H9 (cell line): ENCODE measurements around the gene PPP1R27. TPM values are rescaled to one million over a fixed set of nuclear protein-coding genes. Genes with fewer than 3 reads are reported as not detected.

Experiments used
- DNase-seq: peaks from one replicate; pipeline ENCODE4 v3.0.0-alpha.2; 2017
- H2AFZ ChIP-seq: one replicate; pipeline ENCODE4 v1.6.1; 2013; ENCODE audit warnings: mild to moderate bottlenecking, low read length, control low read depth, moderate library complexity
- H2AK5ac ChIP-seq: 2 replicates; pipeline ENCODE4 v1.6.1; 2013; ENCODE audit warnings: low read length, control low read depth, mixed read lengths; ENCODE audit not compliant: insufficient read length
- H2BK120ac ChIP-seq: one replicate; pipeline ENCODE4 v1.6.1; 2013; ENCODE audit warnings: low read depth, mild to moderate bottlenecking, low read length, control low read depth, inconsistent platforms; ENCODE audit not compliant: poor library complexity, severe bottlenecking
- H2BK12ac ChIP-seq: 2 replicates; pipeline ENCODE4 v1.6.1; 2013; ENCODE audit warnings: low read length, control low read depth, mixed read lengths, low read depth; ENCODE audit not compliant: insufficient read length
- H2BK15ac ChIP-seq: 2 replicates; pipeline ENCODE4 v1.6.1; 2013; ENCODE audit warnings: low read depth, low read length, control low read depth
- H2BK20ac ChIP-seq: one replicate; pipeline ENCODE4 v1.6.1; 2013; ENCODE audit warnings: low read depth, mild to moderate bottlenecking, low read length, control low read depth, inconsistent platforms; ENCODE audit not compliant: poor library complexity, severe bottlenecking
- H2BK5ac ChIP-seq: 2 replicates; pipeline ENCODE4 v1.6.1; 2013; ENCODE audit warnings: low read length, control low read depth, mixed read lengths; ENCODE audit not compliant: insufficient read length
- H3K14ac ChIP-seq: 2 replicates; pipeline ENCODE4 v1.6.1; 2013; ENCODE audit warnings: low read length, control low read depth; ENCODE audit not compliant: insufficient read depth
- H3K18ac ChIP-seq: 2 replicates; pipeline ENCODE4 v1.6.1; 2013; ENCODE audit warnings: low read depth, mild to moderate bottlenecking, mixed read lengths, low read length, control low read depth; ENCODE audit not compliant: insufficient read length
- H3K23ac ChIP-seq: 2 replicates; pipeline ENCODE4 v1.6.1; 2013; ENCODE audit warnings: low read length, control low read depth, mixed read lengths, low read depth; ENCODE audit not compliant: insufficient read length
- H3K23me2 ChIP-seq: 2 replicates; pipeline ENCODE4 v1.6.1; 2013; ENCODE audit warnings: low read depth, mild to moderate bottlenecking, mixed read lengths, low read length, control low read depth; ENCODE audit not compliant: insufficient read length, poor library complexity, severe bottlenecking
- H3K27ac ChIP-seq: 2 replicates; pipeline ENCODE4 v1.5.1; 2013; ENCODE audit warnings: low read length, control low read depth, mixed read lengths, low read depth; ENCODE audit not compliant: insufficient read length
- H3K27me3 ChIP-seq: 2 replicates; pipeline ENCODE4 v1.6.1; 2013; ENCODE audit warnings: low read length, control low read depth, inconsistent platforms; ENCODE audit not compliant: insufficient read depth
- H3K4ac ChIP-seq: 2 replicates; pipeline ENCODE4 v1.6.1; 2013; ENCODE audit warnings: low read depth, mild to moderate bottlenecking, control low read depth, inconsistent platforms, low read length, moderate library complexity
- H3K4me1 ChIP-seq: 2 replicates; pipeline ENCODE4 v1.6.1; 2013; ENCODE audit warnings: low read length, control low read depth, inconsistent platforms; ENCODE audit not compliant: insufficient read depth
- H3K4me2 ChIP-seq: 2 replicates; pipeline ENCODE4 v1.6.1; 2013; ENCODE audit warnings: low read length, control low read depth, mixed read lengths; ENCODE audit not compliant: insufficient read length, insufficient read depth
- H3K56ac ChIP-seq: 2 replicates; pipeline ENCODE4 v1.6.1; 2013; ENCODE audit warnings: low read depth, mild to moderate bottlenecking, mixed read lengths, low read length, control low read depth; ENCODE audit not compliant: insufficient read length
- H3K79me1 ChIP-seq: 2 replicates; pipeline ENCODE4 v1.6.1; 2013; ENCODE audit warnings: low read depth, mild to moderate bottlenecking, moderate library complexity, low read length, control low read depth, inconsistent platforms; ENCODE audit not compliant: insufficient read depth, poor library complexity, severe bottlenecking
- H3K79me2 ChIP-seq: 2 replicates; pipeline ENCODE4 v1.6.1; 2013; ENCODE audit warnings: low read length, control low read depth, inconsistent platforms; ENCODE audit not compliant: insufficient read depth
- H3K9ac ChIP-seq: 2 replicates; pipeline ENCODE4 v1.6.1; 2013; ENCODE audit warnings: low read length, control low read depth, mixed read lengths; ENCODE audit not compliant: insufficient read length; ENCODE audit errors: extremely low read depth
- H3K9me3 ChIP-seq: one replicate; pipeline ENCODE4 v1.6.1; 2013; ENCODE audit warnings: low read depth, low read length, inconsistent platforms; ENCODE audit not compliant: control insufficient read depth
- H3T11ph ChIP-seq: one replicate; pipeline ENCODE4 v1.6.1; 2013; ENCODE audit warnings: mild to moderate bottlenecking, low read length, control low read depth, inconsistent platforms
- H4K20me1 ChIP-seq: one replicate; pipeline ENCODE4 v1.6.1; 2013; ENCODE audit not compliant: control insufficient read depth, insufficient read length, insufficient read depth
- H4K5ac ChIP-seq: 2 replicates; pipeline ENCODE4 v1.6.1; 2013; ENCODE audit warnings: low read depth, mild to moderate bottlenecking, mixed read lengths, low read length, control low read depth; ENCODE audit not compliant: insufficient read length
- H4K8ac ChIP-seq: replicated peaks from 2 replicates; pipeline ENCODE4 v1.6.1; 2013; ENCODE audit warnings: low read length, control low read depth, mixed read lengths, low read depth; ENCODE audit not compliant: insufficient read length
- H4K91ac ChIP-seq: 2 replicates; pipeline ENCODE4 v1.6.1; 2013; ENCODE audit warnings: low read depth, mild to moderate bottlenecking, moderate library complexity, mixed read lengths, low read length, control low read depth; ENCODE audit not compliant: insufficient read length
- H3K27ac Mint-ChIP-seq, 3 experiments: 2 replicates in 2 of 3; 3 replicates in 1 of 3; pipeline ENCODE4 v1.8.0; 2020 to 2021; ENCODE audit warnings: mixed read lengths in 3 of 3, mild to moderate bottlenecking in 1 of 3, moderate library complexity in 1 of 3
- H3K27me3 Mint-ChIP-seq: 2 replicates; pipeline ENCODE4 v1.8.0; 2021; ENCODE audit warnings: low read depth, mild to moderate bottlenecking, moderate library complexity, mixed read lengths
- H3K36me3 Mint-ChIP-seq, 3 experiments: 2 replicates in 2 of 3; 3 replicates in 1 of 3; pipeline ENCODE4 v1.8.0; 2020 to 2021; ENCODE audit warnings: low read depth in 3 of 3, mixed read lengths in 3 of 3; ENCODE audit not compliant: insufficient read depth in 1 of 3
- H3K4me1 Mint-ChIP-seq, 2 experiments: 2 replicates each; pipeline ENCODE4 v1.8.0; 2020; ENCODE audit warnings: mixed read lengths in 2 of 2
- H3K4me3 Mint-ChIP-seq, 2 experiments: 2 replicates in 1 of 2; 3 replicates in 1 of 2; pipeline ENCODE4 v1.8.0; 2020 to 2021; ENCODE audit warnings: mild to moderate bottlenecking in 2 of 2, mixed read lengths in 2 of 2, moderate library complexity in 1 of 2
- H3K9me3 Mint-ChIP-seq, 2 experiments: 2 replicates in 1 of 2; 3 replicates in 1 of 2; pipeline ENCODE4 v1.8.0; 2020; ENCODE audit warnings: mild to moderate bottlenecking in 2 of 2, mixed read lengths in 2 of 2, moderate library complexity in 1 of 2
- WGBS: extraction: QIAGEN DNeasy Blood & Tissue Kit; methylation state at CpG from one replicate; pipeline ENCODE4 v1.1.7; 2013; ENCODE audit warnings: missing lambda C conversion rate, low lambda C conversion rate, mixed read lengths; ENCODE audit not compliant: insufficient read length; ENCODE audit errors: extremely low coverage; 5-methylcytosine and 5-hydroxymethylcytosine counted together
- total RNA-seq: library from RNA; stranded (reverse); gene quantifications from 2 replicates; pipeline ENCODE4 v1.2.1, GENCODE V29; 2021
- TF ChIP-seq, protein P1 (sequence below): fragments of 200-600 bp; sonication (generic); conservative IDR thresholded peaks from 3 replicates; pipeline ENCODE4 v1.8.0; 2021; ENCODE audit warnings: antibody characterized with exemption, mild to moderate bottlenecking

PPP1R27 gene
- total RNA-seq, 1 experiment from 2014 or later, result 0.22 TPM

- no peak overlapping the region for H4K8ac ChIP-seq
- H3K4me1 Mint-ChIP-seq, result peaks cover 10 to 20% of the 10 kb centered on the region in 2 experiments
- no peak overlapping the region for H3K9ac ChIP-seq
- no peak overlapping the region for H4K5ac ChIP-seq
- H3K27ac Mint-ChIP-seq, result peak overlapping the region in 2 of 3 experiments; percentile 41 to 64; a peak in 1 of 7 replicates
- no peak overlapping the region; the same call in 1 of the 2 replicates for H3K14ac ChIP-seq
- H3K4me1 ChIP-seq, result peaks cover 3% of the 10 kb centered on the region; the same call in 1 of the 2 replicates
- no peak overlapping the region for H3K4me2 ChIP-seq
- H2BK20ac ChIP-seq, result no peak overlapping the region
- no peak overlapping the region for H3K18ac ChIP-seq
- no peaks in the 10 kb centered on the region for H3K27me3 ChIP-seq
- no peak overlapping the region for H3K4ac ChIP-seq
- H3K79me1 ChIP-seq, result peaks cover 3% of the 10 kb centered on the region
- no peak overlapping the region for H3K4me3 Mint-ChIP-seq
- whole genome bisulfite sequencing, result no CpG with 5 or more reads among the region's 33 CpGs
- H3K23ac ChIP-seq, result no peak overlapping the region
- no peak overlapping the region for H3K56ac ChIP-seq
- no peak overlapping the region for H2BK5ac ChIP-seq
- peaks cover 0 to 5% (median 4%) of the 10 kb centered on the region in 3 experiments; a peak in 4 of 7 replicates for H3K36me3 Mint-ChIP-seq
- no peaks in the 10 kb centered on the region for H4K20me1 ChIP-seq
- no peak overlapping the region for H2BK12ac ChIP-seq
- H2BK15ac ChIP-seq, result no peak overlapping the region
- no peak overlapping the region for H3T11ph ChIP-seq
- peaks cover 2% of the 10 kb centered on the region; the same call in 1 of the 2 replicates for H3K79me2 ChIP-seq
- no peaks in the 10 kb centered on the region; the same call in 1 of the 2 replicates for H3K27me3 Mint-ChIP-seq
- DNase-seq, result no peak
- H3K9me3 ChIP-seq, result no peaks in the 10 kb centered on the region
- H3K9me3 Mint-ChIP-seq, result no peaks in the 10 kb centered on the region; a peak in 1 of 5 replicates
- H3K27ac ChIP-seq, result no peak overlapping the region
- H2AK5ac ChIP-seq, result no peak overlapping the region
- H4K91ac ChIP-seq, result no peak overlapping the region
- TF ChIP-seq, protein P1, sequence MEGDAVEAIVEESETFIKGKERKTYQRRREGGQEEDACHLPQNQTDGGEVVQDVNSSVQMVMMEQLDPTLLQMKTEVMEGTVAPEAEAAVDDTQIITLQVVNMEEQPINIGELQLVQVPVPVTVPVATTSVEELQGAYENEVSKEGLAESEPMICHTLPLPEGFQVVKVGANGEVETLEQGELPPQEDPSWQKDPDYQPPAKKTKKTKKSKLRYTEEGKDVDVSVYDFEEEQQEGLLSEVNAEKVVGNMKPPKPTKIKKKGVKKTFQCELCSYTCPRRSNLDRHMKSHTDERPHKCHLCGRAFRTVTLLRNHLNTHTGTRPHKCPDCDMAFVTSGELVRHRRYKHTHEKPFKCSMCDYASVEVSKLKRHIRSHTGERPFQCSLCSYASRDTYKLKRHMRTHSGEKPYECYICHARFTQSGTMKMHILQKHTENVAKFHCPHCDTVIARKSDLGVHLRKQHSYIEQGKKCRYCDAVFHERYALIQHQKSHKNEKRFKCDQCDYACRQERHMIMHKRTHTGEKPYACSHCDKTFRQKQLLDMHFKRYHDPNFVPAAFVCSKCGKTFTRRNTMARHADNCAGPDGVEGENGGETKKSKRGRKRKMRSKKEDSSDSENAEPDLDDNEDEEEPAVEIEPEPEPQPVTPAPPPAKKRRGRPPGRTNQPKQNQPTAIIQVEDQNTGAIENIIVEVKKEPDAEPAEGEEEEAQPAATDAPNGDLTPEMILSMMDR, result no peak
- no peak overlapping the region for H2BK120ac ChIP-seq
- no peak overlapping the region for H2AFZ ChIP-seq
- H3K23me2 ChIP-seq, result no peaks in the 10 kb centered on the region
These were observed 10.9 kb downstream of the PPP1R27 start for GRCh38 chr17:81823820-81824550.
